CD1c-positive myeloid dendritic cell (primary cell): ENCODE results near the gene MAGEA12.
"Not testable (repeated sequence)": the region's sequence is repeated elsewhere in the genome, so short reads cannot be mapped to it uniquely, and the experiment has no call there.

Experiments
- DNase-seq: peaks from one replicate; pipeline ENCODE4 v3.0.0-alpha.2; 2016; ENCODE audit errors: extremely low spot score

MAGEA12 gene

GRCh38 chrX:152761582-152761981, 28.0 kb downstream of the MAGEA12 start:
- DNase-seq: not testable (repeated sequence)

DNA sequence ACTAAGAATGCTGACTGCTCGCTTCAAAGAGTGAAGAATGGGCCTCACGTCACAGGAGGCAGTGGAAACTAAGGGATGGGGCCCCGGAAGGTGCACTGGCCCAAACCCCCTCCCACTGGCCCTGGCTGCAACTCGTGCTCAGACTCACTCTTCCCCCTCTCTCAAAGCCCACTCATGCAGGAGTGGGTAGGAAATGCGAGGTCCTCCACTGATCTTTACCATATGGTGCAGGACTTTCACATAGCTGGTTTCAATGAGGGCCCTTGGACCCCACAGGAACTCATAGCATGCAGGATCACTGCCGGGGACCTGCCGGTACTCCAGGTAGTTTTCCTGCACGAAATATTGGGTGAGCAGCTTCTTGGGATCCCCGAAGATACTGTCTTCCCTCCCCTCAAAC, 33.0 kb downstream of the MAGEA12 start:
- DNase-seq: not testable (repeated sequence)

- not testable (repeated sequence) for DNase-seq
These were observed 36.2 kb downstream of the MAGEA12 start, which contains the start of gene MAGEA6 for GRCh38 chrX:152769549-152770289. Gene MAGEA6, minus strand, starts transcription at chrX:152769689. Its CDS starts 2,039 bp downstream, at chrX:152767650.

GRCh38 chrX:152787062-152787461, 53.5 kb downstream of the MAGEA12 start:
- not testable (repeated sequence) for DNase-seq
